K562 (cell line): Measurements from ENCODE around the gene BMI1. TPM values are rescaled to one million over a fixed set of nuclear protein-coding genes. Genes with fewer than 3 reads are reported as not detected.

Experiments used
- BCL6 ChIP-seq: fragments of 250-450 bp; sonication (Bioruptor Pico); IDR thresholded peaks from 2 replicates; pipeline ENCODE4 v1.4.0; 2020
- CBX1 ChIP-seq: sonication (generic); IDR thresholded peaks from 2 replicates; pipeline ENCODE4 v1.6.1; 2016; ENCODE audit warnings: antibody characterized with exemption, low read depth, mild to moderate bottlenecking
- ERF ChIP-seq: fragments of 450-650 bp; formaldehyde crosslinking; IDR thresholded peaks from 2 replicates; pipeline ENCODE4 v1.4.0; 2020; ENCODE audit warnings: mild to moderate bottlenecking, mixed read lengths
- FOXP1 ChIP-seq: sonication (generic); formaldehyde crosslinking; IDR thresholded peaks from 2 replicates; pipeline ENCODE4 v1.8.0; 2022; ENCODE audit warnings: mild to moderate bottlenecking, missing genetic modification reagents
- HMG20A ChIP-seq: fragments of 450-650 bp; formaldehyde crosslinking; conservative IDR thresholded peaks from 2 replicates; pipeline ENCODE4 v1.4.0; 2020; ENCODE audit warnings: mild to moderate bottlenecking, mixed read lengths
- HNRNPLL ChIP-seq: fragments of 200-400 bp; formaldehyde crosslinking; IDR thresholded peaks from 2 replicates; pipeline ENCODE4 v1.6.1; 2017; ENCODE audit warnings: low read length, low read depth, mild to moderate bottlenecking; ENCODE audit not compliant: poor library complexity, severe bottlenecking
- KDM1A ChIP-seq, 2 experiments: fragments of 450-650 bp; IDR thresholded peaks; 2 replicates each; pipeline ENCODE4 v1.6.1; 2016; ENCODE audit warnings: mild to moderate bottlenecking in 2 of 2
- MAZ ChIP-seq, 2 experiments: fragments of 450-650 bp in 1 of 2; sonication (generic) in 1 of 2; formaldehyde crosslinking; IDR thresholded peaks in 1 of 2; conservative IDR thresholded peaks in 1 of 2; 2 replicates each; pipeline versions ENCODE4 v1.4.0 to v1.5.0; 2020; ENCODE audit warnings: mild to moderate bottlenecking in 1 of 2, missing genetic modification reagents in 1 of 2
- MTA1 ChIP-seq: fragments of 450-650 bp; IDR thresholded peaks from 2 replicates; pipeline ENCODE4 v1.6.1; 2017; ENCODE audit warnings: borderline replicate concordance
- MTA2 ChIP-seq: fragments of 450-650 bp; IDR thresholded peaks from 2 replicates; pipeline ENCODE4 v1.6.1; 2016; ENCODE audit warnings: low read depth
- PCBP1 ChIP-seq: fragments of 200-400 bp; formaldehyde crosslinking; IDR thresholded peaks from 2 replicates; pipeline ENCODE4 v1.6.1; 2018; ENCODE audit warnings: mild to moderate bottlenecking, low read depth, low read length; ENCODE audit not compliant: poor library complexity, severe bottlenecking
- RHOXF2B ChIP-seq: fragments of 250-450 bp; sonication (Bioruptor Pico); conservative IDR thresholded peaks from 2 replicates; pipeline ENCODE4 v1.5.1; 2021
- SIN3A ChIP-seq, 2 experiments: fragments of 150-350 bp in 1 of 2; IDR thresholded peaks; 2 replicates each; pipeline ENCODE4 v1.6.1; 2011 to 2016; ENCODE audit warnings: borderline replicate concordance in 2 of 2, low read depth in 2 of 2, low read length in 2 of 2, mild to moderate bottlenecking in 2 of 2, moderate library complexity in 2 of 2; ENCODE audit not compliant: control insufficient read depth in 1 of 2
- SMARCE1 ChIP-seq: fragments of 450-650 bp; IDR thresholded peaks from 2 replicates; pipeline ENCODE4 v1.7.1; 2016; ENCODE audit warnings: mild to moderate bottlenecking
- TCF7L2 ChIP-seq: fragments of 150-350 bp; IDR thresholded peaks from 2 replicates; pipeline ENCODE4 v1.6.1; 2016; ENCODE audit warnings: low read depth, mild to moderate bottlenecking, low read length, moderate library complexity
- WHSC1 ChIP-seq: IDR thresholded peaks from one replicate; pipeline ENCODE4 v1.6.1; 2012; ENCODE audit warnings: low read length, control low read depth, inconsistent platforms
- ZBED1 ChIP-seq: IDR thresholded peaks from 2 replicates; pipeline ENCODE4 v1.6.1; 2014
- ZNF282 ChIP-seq: sonication (generic); formaldehyde crosslinking; IDR thresholded peaks from 2 replicates; pipeline ENCODE4 v1.8.1; 2023; ENCODE audit warnings: missing genetic modification reagents
- ZNF311 ChIP-seq: fragments of 250-450 bp; sonication (Bioruptor Pico); IDR thresholded peaks from 2 replicates; pipeline ENCODE4 v1.4.0; 2020; ENCODE audit warnings: mild to moderate bottlenecking, moderate library complexity
- ZNF586 ChIP-seq: fragments of 450-650 bp; formaldehyde crosslinking; conservative IDR thresholded peaks from 2 replicates; pipeline ENCODE4 v1.4.0; 2020; ENCODE audit warnings: mild to moderate bottlenecking, moderate library complexity
- ZNF830 ChIP-seq: fragments of 250-450 bp; sonication (Bioruptor Pico); IDR thresholded peaks from 2 replicates; pipeline ENCODE4 v1.5.0; 2021; ENCODE audit warnings: mild to moderate bottlenecking
- polyA plus RNA-seq, 8 experiments: library from polyadenylated mRNA; depleted of rRNA in 4 of 8; stranded (reverse) in 5 of 8; unstranded in 3 of 8; fragments of >200 nt; fragmentation: Nextera tagmentation in 2 of 8; fragmentation: Illumina TruSeq in 1 of 8; extraction: Ambion mirVana in 2 of 8; extraction: Trizol in 1 of 8; gene quantifications; 2 replicates each; pipeline versions ENCODE4 v1.2.1 to v1.2.3, GENCODE V29; 2011 to 2014; ENCODE audit warnings: inconsistent platforms in 1 of 8, missing spikeins in 1 of 8
- total RNA-seq, 7 experiments: library from RNA; depleted of rRNA in 6 of 7; stranded (reverse); fragments of >200 nt in 6 of 7; fragmentation: Illumina TruSeq in 2 of 7; extraction: Trizol in 2 of 7; gene quantifications; 2 replicates each; pipeline versions ENCODE4 v1.2.1 to v1.2.3, GENCODE V29; 2011 to 2021; ENCODE audit warnings: low replicate concordance in 1 of 7
- TF ChIP-seq, protein P1 (sequence below): sonication (generic); formaldehyde crosslinking; IDR thresholded peaks from 2 replicates; pipeline ENCODE4 v1.8.0; 2022; ENCODE audit warnings: mild to moderate bottlenecking, missing genetic modification reagents
- TF ChIP-seq, protein P2 (sequence below): sonication (generic); formaldehyde crosslinking; IDR thresholded peaks from 2 replicates; pipeline ENCODE4 v1.8.0; 2022; ENCODE audit warnings: mild to moderate bottlenecking, low read depth, missing genetic modification reagents
- TF ChIP-seq, protein P3 (sequence below): fragments of 250-450 bp; sonication (Bioruptor Pico); IDR thresholded peaks from 2 replicates; pipeline ENCODE4 v1.4.0; 2020
- TF ChIP-seq, protein P4 (sequence below): sonication (generic); formaldehyde crosslinking; IDR thresholded peaks from 2 replicates; pipeline ENCODE4 v1.8.0; 2022; ENCODE audit warnings: missing genetic modification reagents, mild to moderate bottlenecking, moderate library complexity, borderline replicate concordance

BMI1 gene
- total and polyA plus RNA-seq, 9 of the 15 experiments (the other 6 are each of a cell fraction or from before 2014, with no cell fraction given): 21.4 to 103 (median 70.8) TPM

DNA sequence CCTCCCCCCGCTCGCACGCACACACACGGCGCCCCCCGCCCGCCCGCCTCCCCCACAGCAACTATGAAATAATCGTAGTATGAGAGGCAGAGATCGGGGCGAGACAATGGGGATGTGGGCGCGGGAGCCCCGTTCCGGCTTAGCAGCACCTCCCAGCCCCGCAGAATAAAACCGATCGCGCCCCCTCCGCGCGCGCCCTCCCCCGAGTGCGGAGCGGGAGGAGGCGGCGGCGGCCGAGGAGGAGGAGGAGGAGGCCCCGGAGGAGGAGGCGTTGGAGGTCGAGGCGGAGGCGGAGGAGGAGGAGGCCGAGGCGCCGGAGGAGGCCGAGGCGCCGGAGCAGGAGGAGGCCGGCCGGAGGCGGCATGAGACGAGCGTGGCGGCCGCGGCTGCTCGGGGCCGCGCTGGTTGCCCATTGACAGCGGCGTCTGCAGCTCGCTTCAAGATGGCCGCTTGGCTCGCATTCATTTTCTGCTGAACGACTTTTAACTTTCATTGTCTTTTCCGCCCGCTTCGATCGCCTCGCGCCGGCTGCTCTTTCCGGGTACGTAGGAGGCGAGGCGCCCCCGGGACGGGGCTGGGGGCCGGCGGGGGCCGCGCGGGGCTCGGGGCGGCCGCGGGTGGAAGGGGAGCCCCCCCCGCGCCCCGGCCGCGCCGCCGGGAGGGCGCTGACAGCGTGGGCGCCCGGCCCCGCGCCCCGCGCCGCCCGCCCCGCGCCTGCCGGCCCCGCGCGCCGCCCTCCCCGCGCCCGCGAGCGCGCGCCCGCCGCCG is 441 bp downstream of the BMI1 start (continued):
- TF ChIP-seq TCF7L2 (no peak), SMARCE1 (no peak), MTA2 (no peak), KDM1A (IDR thresholded peaks at IDR 0.05) (peak in 1 of 2 experiments; percentile 85; a peak in 2 of 4 replicates), RHOXF2B (CRISPR knock-in tag) (no peak), ZNF311 (CRISPR knock-in tag) (no peak), ERF (CRISPR knock-in tag) (peak; percentile 88; the same call in 1 of the 2 replicates), ZNF282 (CRISPR knock-in tag) (no peak), HNRNPLL (peak; percentile 76), BCL6 (CRISPR knock-in tag) (no peak), ZNF586 (CRISPR knock-in tag) (no peak), HMG20A (CRISPR knock-in tag) (no peak), SIN3A (IDR thresholded peaks at IDR 0.05; ENCODE audit: borderline replicate concordance in 2 of 2, control insufficient read depth in 1 of 2, low read depth in 2 of 2, low read length in 2 of 2) (peak; percentile 66 to 73; a peak in 3 of 4 replicates), CBX1 (peak; percentile 74; the same call in 1 of the 2 replicates), MTA1 (no peak), ZBED1 (0 out of 2 replicates have a peak, but pooled peaks have one; percentile 72), ZNF830 (CRISPR knock-in tag) (peak; percentile 86; the same call in 1 of the 2 replicates), FOXP1 (CRISPR knock-in tag) (peak; percentile 65; the same call in 1 of the 2 replicates), WHSC1 (no peak), MAZ (CRISPR knock-in tag; conservative IDR thresholded peaks at IDR 0.05 in 1 of 2, IDR thresholded peaks at IDR 0.05 in 1 of 2) (peak; percentile 87 to 95), PCBP1 (peak; percentile 98)
- TF ChIP-seq, protein P1, sequence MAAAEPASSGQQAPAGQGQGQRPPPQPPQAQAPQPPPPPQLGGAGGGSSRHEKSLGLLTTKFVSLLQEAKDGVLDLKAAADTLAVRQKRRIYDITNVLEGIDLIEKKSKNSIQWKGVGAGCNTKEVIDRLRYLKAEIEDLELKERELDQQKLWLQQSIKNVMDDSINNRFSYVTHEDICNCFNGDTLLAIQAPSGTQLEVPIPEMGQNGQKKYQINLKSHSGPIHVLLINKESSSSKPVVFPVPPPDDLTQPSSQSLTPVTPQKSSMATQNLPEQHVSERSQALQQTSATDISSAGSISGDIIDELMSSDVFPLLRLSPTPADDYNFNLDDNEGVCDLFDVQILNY (CRISPR knock-in tag): 0 out of 2 replicates have a peak, but pooled peaks have one; percentile 32
- TF ChIP-seq, protein P2, sequence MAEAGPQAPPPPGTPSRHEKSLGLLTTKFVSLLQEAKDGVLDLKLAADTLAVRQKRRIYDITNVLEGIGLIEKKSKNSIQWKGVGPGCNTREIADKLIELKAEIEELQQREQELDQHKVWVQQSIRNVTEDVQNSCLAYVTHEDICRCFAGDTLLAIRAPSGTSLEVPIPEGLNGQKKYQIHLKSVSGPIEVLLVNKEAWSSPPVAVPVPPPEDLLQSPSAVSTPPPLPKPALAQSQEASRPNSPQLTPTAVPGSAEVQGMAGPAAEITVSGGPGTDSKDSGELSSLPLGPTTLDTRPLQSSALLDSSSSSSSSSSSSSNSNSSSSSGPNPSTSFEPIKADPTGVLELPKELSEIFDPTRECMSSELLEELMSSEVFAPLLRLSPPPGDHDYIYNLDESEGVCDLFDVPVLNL: no peak
- TF ChIP-seq, protein P3, sequence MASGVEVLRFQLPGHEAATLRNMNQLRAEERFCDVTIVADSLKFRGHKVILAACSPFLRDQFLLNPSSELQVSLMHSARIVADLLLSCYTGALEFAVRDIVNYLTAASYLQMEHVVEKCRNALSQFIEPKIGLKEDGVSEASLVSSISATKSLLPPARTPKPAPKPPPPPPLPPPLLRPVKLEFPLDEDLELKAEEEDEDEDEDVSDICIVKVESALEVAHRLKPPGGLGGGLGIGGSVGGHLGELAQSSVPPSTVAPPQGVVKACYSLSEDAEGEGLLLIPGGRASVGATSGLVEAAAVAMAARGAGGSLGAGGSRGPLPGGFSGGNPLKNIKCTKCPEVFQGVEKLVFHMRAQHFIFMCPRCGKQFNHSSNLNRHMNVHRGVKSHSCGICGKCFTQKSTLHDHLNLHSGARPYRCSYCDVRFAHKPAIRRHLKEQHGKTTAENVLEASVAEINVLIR (CRISPR knock-in tag): no peak
- TF ChIP-seq, protein P4, sequence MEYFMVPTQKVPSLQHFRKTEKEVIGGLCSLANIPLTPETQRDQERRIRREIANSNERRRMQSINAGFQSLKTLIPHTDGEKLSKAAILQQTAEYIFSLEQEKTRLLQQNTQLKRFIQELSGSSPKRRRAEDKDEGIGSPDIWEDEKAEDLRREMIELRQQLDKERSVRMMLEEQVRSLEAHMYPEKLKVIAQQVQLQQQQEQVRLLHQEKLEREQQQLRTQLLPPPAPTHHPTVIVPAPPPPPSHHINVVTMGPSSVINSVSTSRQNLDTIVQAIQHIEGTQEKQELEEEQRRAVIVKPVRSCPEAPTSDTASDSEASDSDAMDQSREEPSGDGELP (CRISPR knock-in tag): peak; percentile 55; the same call in 1 of the 2 replicates
